ES-I3 (cell line): ENCODE results near the gene BIVM.

Source experiments
- H3K36me3 ChIP-seq: 2 replicates; pipeline ENCODE4 v1.6.1; 2013; ENCODE audit warnings: mild to moderate bottlenecking, low read length, control low read depth, moderate library complexity; ENCODE audit not compliant: insufficient read depth
- H3K4me1 ChIP-seq: 2 replicates; pipeline ENCODE4 v1.6.1; 2013; ENCODE audit warnings: mild to moderate bottlenecking, control low read depth, low read length; ENCODE audit not compliant: insufficient read depth
- H3K9ac ChIP-seq: 2 replicates; pipeline ENCODE4 v1.6.1; 2013; ENCODE audit warnings: low read depth, mild to moderate bottlenecking, low read length, moderate library complexity
- H3K9me3 ChIP-seq: 2 replicates; pipeline ENCODE4 v1.6.1; 2013; ENCODE audit warnings: mild to moderate bottlenecking, low read length, moderate library complexity; ENCODE audit not compliant: control insufficient read depth, insufficient read depth

The BIVM gene

GRCh38 chr13:102870677-102871415, 71.9 kb downstream of the BIVM start:
- Histone ChIP-seq H3K9ac (no peak overlapping the region), H3K4me1 (0 out of 2 replicates have a peak, but pooled peaks cover 4% of the 10 kb centered on the region), H3K9me3 (no peaks in the 10 kb centered on the region), H3K36me3 (peaks cover 6% of the 10 kb centered on the region)

GRCh38 chr13:102872131-102872530, 73.2 kb downstream of the BIVM start:
- Histone ChIP-seq H3K36me3 (peaks cover 8% of the 10 kb centered on the region), H3K4me1 (0 out of 2 replicates have a peak, but pooled peaks cover 4% of the 10 kb centered on the region), H3K9ac (no peak overlapping the region), H3K9me3 (no peaks in the 10 kb centered on the region)

GRCh38 chr13:102872531-102872930, 73.6 kb downstream of the BIVM start:
- H3K4me1 ChIP-seq, result 0 out of 2 replicates have a peak, but pooled peaks cover 4% of the 10 kb centered on the region
- H3K9ac ChIP-seq, result no peak overlapping the region
- no peaks in the 10 kb centered on the region for H3K9me3 ChIP-seq
- H3K36me3 ChIP-seq, result peaks cover 8% of the 10 kb centered on the region

DNA sequence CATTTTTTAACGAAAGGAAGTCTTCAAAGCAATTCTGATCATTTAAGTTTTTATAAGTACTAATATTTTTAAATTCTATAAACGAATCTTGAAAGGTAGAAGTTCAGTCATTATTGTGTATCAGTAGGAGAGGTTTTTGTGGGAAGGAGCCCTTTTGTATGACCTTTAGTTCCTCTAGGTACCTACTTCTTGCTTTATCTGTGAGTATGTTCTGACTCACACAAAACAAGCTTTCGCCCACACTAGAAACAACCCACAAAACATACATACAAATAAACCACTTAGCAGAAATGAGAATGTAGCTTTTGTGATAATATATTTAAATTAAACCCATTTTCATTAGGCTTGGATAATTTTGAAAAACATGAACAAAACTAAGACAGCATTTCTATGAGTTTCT, 74.7 kb downstream of the BIVM start:
- Histone ChIP-seq H3K36me3 (peaks cover 8% of the 10 kb centered on the region), H3K4me1 (0 out of 2 replicates have a peak, but pooled peaks cover 4% of the 10 kb centered on the region)

GRCh38 chr13:102875256-102875655, 76.3 kb downstream of the BIVM start:
- Histone ChIP-seq H3K4me1 (0 out of 2 replicates have a peak, but pooled peaks cover 4% of the 10 kb centered on the region), H3K36me3 (peaks cover 8% of the 10 kb centered on the region), H3K9ac (no peak overlapping the region)

More for the DNA sequence above, 74.7 kb downstream of the BIVM start:
- Histone ChIP-seq H3K9me3 (no peaks in the 10 kb centered on the region), H3K9ac (no peak overlapping the region)

GRCh38 chr13:102877303-102877702, 78.4 kb downstream of the BIVM start:
- no peaks in the 10 kb centered on the region for H3K9me3 ChIP-seq
- no peak overlapping the region for H3K9ac ChIP-seq
- no peaks in the 10 kb centered on the region for H3K4me1 ChIP-seq
- peaks cover 3% of the 10 kb centered on the region for H3K36me3 ChIP-seq

More at GRCh38 chr13:102875256-102875655, 76.3 kb downstream of the BIVM start:
- no peaks in the 10 kb centered on the region for H3K9me3 ChIP-seq

- Histone ChIP-seq H3K36me3 (peaks cover 3% of the 10 kb centered on the region; the same call in 1 of the 2 replicates), H3K9me3 (no peaks in the 10 kb centered on the region), H3K4me1 (no peaks in the 10 kb centered on the region), H3K9ac (no peak overlapping the region)
Observed at GRCh38 chr13:102878481-102878880, 79.6 kb downstream of the BIVM start.

DNA sequence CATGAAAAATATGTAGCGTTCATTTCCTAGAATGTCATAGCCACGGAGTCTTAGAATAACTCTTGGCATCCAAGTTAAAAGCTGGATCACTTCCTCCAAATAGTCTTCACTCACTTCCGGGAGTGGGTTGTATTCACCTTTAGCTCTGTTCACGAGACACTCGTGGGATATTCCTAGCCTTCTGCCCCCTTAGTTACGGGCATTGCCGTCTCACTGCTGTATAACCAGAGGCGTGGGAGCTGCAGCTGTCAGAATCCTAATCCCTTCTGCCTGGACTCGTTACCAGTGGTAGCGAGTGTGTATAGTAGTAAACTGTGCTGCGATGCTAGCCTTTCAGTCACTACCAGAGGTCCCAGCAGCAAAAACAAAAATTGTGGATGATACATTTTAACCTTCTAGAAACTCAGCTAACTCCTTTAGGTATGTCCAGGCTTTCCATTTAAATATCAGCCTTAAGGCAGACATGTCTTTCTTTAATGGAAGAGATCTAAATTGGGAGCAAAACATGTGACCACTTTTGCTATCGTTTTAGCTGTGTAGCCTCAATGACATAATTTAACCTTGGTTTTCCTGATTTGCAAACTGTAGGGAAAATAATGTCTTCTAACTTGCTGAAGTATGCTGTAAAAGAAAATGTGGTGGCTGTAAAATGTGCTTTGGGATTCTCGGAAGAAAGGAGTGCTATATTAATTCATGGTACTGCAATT, 81.0 kb downstream of the BIVM start:
- H3K36me3 ChIP-seq, result peaks cover 3% of the 10 kb centered on the region; the same call in 1 of the 2 replicates
- no peaks in the 10 kb centered on the region for H3K9me3 ChIP-seq
- H3K9ac ChIP-seq, result no peak overlapping the region
- H3K4me1 ChIP-seq, result no peaks in the 10 kb centered on the region

- H3K36me3 ChIP-seq, result no peaks in the 10 kb centered on the region; the same call in 1 of the 2 replicates
- no peak overlapping the region for H3K9ac ChIP-seq
- H3K9me3 ChIP-seq, result no peaks in the 10 kb centered on the region
- H3K4me1 ChIP-seq, result no peaks in the 10 kb centered on the region
Observed at GRCh38 chr13:102881819-102882686, 83.1 kb downstream of the BIVM start.
